PC-3 (cell line): ENCODE results near the gene S100B.

Experiments used
- EZH2 ChIP-seq: fragments of 300-600 bp; sonication (generic); IDR thresholded peaks from one replicate; pipeline ENCODE4 v1.6.1; 2017; ENCODE audit warnings: antibody characterized with exemption, mild to moderate bottlenecking, low read length; ENCODE audit not compliant: unreplicated experiment
- EZH2phosphoT487 ChIP-seq: fragments of 300-600 bp; sonication (generic); IDR thresholded peaks from 2 replicates; pipeline ENCODE4 v1.6.1; 2018; ENCODE audit warnings: mild to moderate bottlenecking, antibody characterized with exemption, low read length, borderline replicate concordance
- TF ChIP-seq, protein P1 (sequence below): fragments of 300-600 bp; sonication (generic); conservative IDR thresholded peaks from 2 replicates; pipeline ENCODE4 v1.5.1; 2017; ENCODE audit warnings: antibody characterized with exemption, low read depth, mild to moderate bottlenecking, low read length

DNA sequence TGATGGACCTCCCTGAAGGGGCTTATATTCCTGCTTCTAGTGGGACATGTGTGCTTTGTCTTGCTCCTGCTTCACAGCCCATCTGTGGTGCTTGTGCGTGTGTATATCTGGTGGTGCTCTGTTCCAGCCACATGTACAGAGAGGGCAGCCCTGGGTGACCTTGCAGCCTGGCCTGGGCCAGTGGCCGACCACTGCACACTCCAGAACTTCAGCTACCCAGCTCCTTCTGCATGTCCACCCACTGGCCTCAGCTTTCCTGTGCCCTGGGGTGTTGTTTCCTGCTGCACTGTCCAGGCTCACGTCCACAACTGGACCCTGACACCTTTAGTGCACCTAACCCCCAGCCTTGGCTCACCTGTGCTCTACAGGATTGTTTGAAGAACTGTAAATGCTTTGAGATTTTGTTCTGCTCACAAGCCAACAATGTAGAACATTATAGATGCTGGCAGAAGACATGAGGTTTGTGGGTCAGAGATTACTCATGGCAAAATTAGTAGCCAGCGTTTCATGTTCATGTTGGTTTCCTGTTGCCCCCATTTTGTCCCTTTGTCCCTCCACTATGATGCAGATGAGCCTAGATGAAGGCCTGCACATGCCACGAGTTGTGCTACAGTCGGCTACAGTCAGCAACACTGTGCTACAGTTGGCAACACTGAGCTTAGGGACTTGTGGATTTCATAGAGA lies 5.3 kb upstream of the S100B start:
- TF ChIP-seq, protein P1, sequence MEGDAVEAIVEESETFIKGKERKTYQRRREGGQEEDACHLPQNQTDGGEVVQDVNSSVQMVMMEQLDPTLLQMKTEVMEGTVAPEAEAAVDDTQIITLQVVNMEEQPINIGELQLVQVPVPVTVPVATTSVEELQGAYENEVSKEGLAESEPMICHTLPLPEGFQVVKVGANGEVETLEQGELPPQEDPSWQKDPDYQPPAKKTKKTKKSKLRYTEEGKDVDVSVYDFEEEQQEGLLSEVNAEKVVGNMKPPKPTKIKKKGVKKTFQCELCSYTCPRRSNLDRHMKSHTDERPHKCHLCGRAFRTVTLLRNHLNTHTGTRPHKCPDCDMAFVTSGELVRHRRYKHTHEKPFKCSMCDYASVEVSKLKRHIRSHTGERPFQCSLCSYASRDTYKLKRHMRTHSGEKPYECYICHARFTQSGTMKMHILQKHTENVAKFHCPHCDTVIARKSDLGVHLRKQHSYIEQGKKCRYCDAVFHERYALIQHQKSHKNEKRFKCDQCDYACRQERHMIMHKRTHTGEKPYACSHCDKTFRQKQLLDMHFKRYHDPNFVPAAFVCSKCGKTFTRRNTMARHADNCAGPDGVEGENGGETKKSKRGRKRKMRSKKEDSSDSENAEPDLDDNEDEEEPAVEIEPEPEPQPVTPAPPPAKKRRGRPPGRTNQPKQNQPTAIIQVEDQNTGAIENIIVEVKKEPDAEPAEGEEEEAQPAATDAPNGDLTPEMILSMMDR, result no peak
- TF ChIP-seq EZH2 (no peak), EZH2phosphoT487 (no peak)
